Skin epidermis (tissue), 12 donors: ENCODE measurements around the gene LRP1B.

Experiments
- H3K27ac ChIP-seq, 21 experiments: fragments of 200-600 bp; sonication (generic) in 11 of 21; one replicate each; pipeline ENCODE4 v1.5.0; 2020; ENCODE audit warnings: mild to moderate bottlenecking in 3 of 21, inconsistent platforms in 2 of 21, moderate library complexity in 2 of 21
- H3K4me3 ChIP-seq, 7 experiments: fragments of 200-600 bp; sonication (generic) in 2 of 7; one replicate each; pipeline ENCODE4 v1.5.0; 2020; ENCODE audit warnings: inconsistent platforms in 2 of 7, mild to moderate bottlenecking in 2 of 7, moderate library complexity in 1 of 7

The LRP1B gene

GRCh38 chr2:141814150-141814549 is 316.7 kb downstream of the LRP1B start:
- H3K4me3 ChIP-seq = no peak overlapping the region
- no peak overlapping the region for H3K27ac ChIP-seq

GRCh38 chr2:141810148-141810547 is 320.7 kb downstream of the LRP1B start:
- H3K4me3 ChIP-seq = no peak overlapping the region

GRCh38 chr2:141806090-141806489 is 324.7 kb downstream of the LRP1B start:
- Histone ChIP-seq H3K4me3 (no peak overlapping the region), H3K27ac (no peak overlapping the region)

More at GRCh38 chr2:141810148-141810547, 320.7 kb downstream of the LRP1B start:
- H3K27ac ChIP-seq = no peak overlapping the region

- H3K4me3 ChIP-seq = no peak overlapping the region
These were observed 325.5 kb downstream of the LRP1B start for GRCh38 chr2:141805302-141805701.

GRCh38 chr2:141796449-141796848 is 334.4 kb downstream of the LRP1B start:
- Histone ChIP-seq H3K27ac (no peak overlapping the region), H3K4me3 (no peak overlapping the region)

More at GRCh38 chr2:141805302-141805701, 325.5 kb downstream of the LRP1B start:
- H3K27ac ChIP-seq = no peak overlapping the region

- Histone ChIP-seq H3K27ac (no peak overlapping the region), H3K4me3 (no peak overlapping the region)
These were observed 339.3 kb downstream of the LRP1B start for GRCh38 chr2:141791521-141791920.

- Histone ChIP-seq H3K27ac (no peak overlapping the region), H3K4me3 (no peak overlapping the region)
These were observed 348.2 kb downstream of the LRP1B start for GRCh38 chr2:141782574-141782973.

GRCh38 chr2:141778315-141778835 is 352.4 kb downstream of the LRP1B start:
- H3K27ac ChIP-seq = no peak overlapping the region
- H3K4me3 ChIP-seq = no peak overlapping the region

GRCh38 chr2:141770530-141770929 is 360.3 kb downstream of the LRP1B start:
- Histone ChIP-seq H3K27ac (no peak overlapping the region), H3K4me3 (no peak overlapping the region)

GRCh38 chr2:141767691-141768090 is 363.1 kb downstream of the LRP1B start:
- no peak overlapping the region for H3K27ac ChIP-seq
- H3K4me3 ChIP-seq = no peak overlapping the region

GRCh38 chr2:141767051-141767450 is 363.8 kb downstream of the LRP1B start:
- Histone ChIP-seq H3K27ac (no peak overlapping the region), H3K4me3 (no peak overlapping the region)

GRCh38 chr2:141766225-141766624 is 364.6 kb downstream of the LRP1B start:
- no peak overlapping the region for H3K27ac ChIP-seq

GRCh38 chr2:141748616-141749015 is 382.2 kb downstream of the LRP1B start:
- H3K27ac ChIP-seq = no peak overlapping the region
- no peak overlapping the region for H3K4me3 ChIP-seq

More at GRCh38 chr2:141766225-141766624, 364.6 kb downstream of the LRP1B start:
- H3K4me3 ChIP-seq = no peak overlapping the region

GRCh38 chr2:141741652-141742051 is 389.2 kb downstream of the LRP1B start:
- H3K4me3 ChIP-seq = no peak overlapping the region
- no peak overlapping the region for H3K27ac ChIP-seq

- Histone ChIP-seq H3K4me3 (no peak overlapping the region), H3K27ac (no peak overlapping the region)
These were observed 393.1 kb downstream of the LRP1B start for GRCh38 chr2:141737492-141738255.

GRCh38 chr2:141736466-141736865 is 394.4 kb downstream of the LRP1B start:
- Histone ChIP-seq H3K27ac (no peak overlapping the region), H3K4me3 (no peak overlapping the region)

- no peak overlapping the region for H3K4me3 ChIP-seq
These were observed 401.9 kb downstream of the LRP1B start for GRCh38 chr2:141728886-141729285.

GRCh38 chr2:141728142-141728541 is 402.7 kb downstream of the LRP1B start:
- Histone ChIP-seq H3K27ac (no peak overlapping the region), H3K4me3 (no peak overlapping the region)

More at GRCh38 chr2:141728886-141729285, 401.9 kb downstream of the LRP1B start:
- H3K27ac ChIP-seq = no peak overlapping the region

- H3K27ac ChIP-seq = no peak overlapping the region
- no peak overlapping the region for H3K4me3 ChIP-seq
These were observed 406.4 kb downstream of the LRP1B start for GRCh38 chr2:141724426-141724825.

- Histone ChIP-seq H3K27ac (no peak overlapping the region), H3K4me3 (no peak overlapping the region)
These were observed 407.0 kb downstream of the LRP1B start for GRCh38 chr2:141723814-141724213.

- no peak overlapping the region for H3K4me3 ChIP-seq
- H3K27ac ChIP-seq = no peak overlapping the region
These were observed 410.3 kb downstream of the LRP1B start for GRCh38 chr2:141720476-141720875.

GRCh38 chr2:141714496-141714895 is 416.3 kb downstream of the LRP1B start:
- no peak overlapping the region for H3K4me3 ChIP-seq
- no peak overlapping the region for H3K27ac ChIP-seq
